K562 (cell line): ENCODE data around the gene CTDSPL. TPM values are rescaled to one million over a fixed set of nuclear protein-coding genes. Genes with fewer than 3 reads are reported as not detected.

Experiments
- BRD4 ChIP-seq: fragments of 200-600 bp; sonication (generic); IDR thresholded peaks from 2 replicates; pipeline ENCODE4 v1.6.1; 2017; ENCODE audit warnings: inconsistent platforms
- EP300 ChIP-seq: IDR thresholded peaks from 2 replicates; pipeline ENCODE4 v1.6.1; 2012; ENCODE audit warnings: low read length, improper control_type of control experiment
- ESRRB ChIP-seq: fragments of 250-450 bp; sonication (Bioruptor Pico); IDR thresholded peaks from 2 replicates; pipeline ENCODE4 v1.5.0; 2020; ENCODE audit warnings: mild to moderate bottlenecking, moderate library complexity, borderline replicate concordance
- GABPB2 ChIP-seq: fragments of 250-450 bp; sonication (Bioruptor Pico); conservative IDR thresholded peaks from 2 replicates; pipeline ENCODE4 v1.5.1; 2021; ENCODE audit warnings: mild to moderate bottlenecking
- HCFC1 ChIP-seq: IDR thresholded peaks from 2 replicates; pipeline ENCODE4 v1.6.1; 2012; ENCODE audit warnings: low read depth, low read length, improper control_type of control experiment
- KLF6 ChIP-seq: fragments of 250-450 bp; sonication (Bioruptor Pico); IDR thresholded peaks from 2 replicates; pipeline ENCODE4 v1.4.0; 2020; ENCODE audit warnings: mild to moderate bottlenecking, moderate library complexity, borderline replicate concordance
- MAFK ChIP-seq: IDR thresholded peaks from 2 replicates; pipeline ENCODE4 v1.6.1; 2011; ENCODE audit warnings: low read length, improper control_type of control experiment
- NKRF ChIP-seq: fragments of 450-650 bp; IDR thresholded peaks from 2 replicates; pipeline ENCODE4 v1.6.1; 2016; ENCODE audit warnings: borderline replicate concordance
- PCBP1 ChIP-seq: fragments of 200-400 bp; formaldehyde crosslinking; IDR thresholded peaks from 2 replicates; pipeline ENCODE4 v1.6.1; 2018; ENCODE audit warnings: mild to moderate bottlenecking, low read depth, low read length; ENCODE audit not compliant: poor library complexity, severe bottlenecking
- PML ChIP-seq: IDR thresholded peaks from 2 replicates; pipeline ENCODE4 v1.6.1; 2012; ENCODE audit warnings: low read length, inconsistent platforms
- POLR2AphosphoS5 ChIP-seq: IDR thresholded peaks from 2 replicates; pipeline ENCODE4 v1.6.1; 2011; ENCODE audit warnings: mild to moderate bottlenecking, low read depth, low read length, moderate library complexity; ENCODE audit not compliant: control insufficient read depth, insufficient read depth
- PRMT5 ChIP-seq: sonication (generic); formaldehyde crosslinking; IDR thresholded peaks from 2 replicates; pipeline ENCODE4 v1.5.0; 2020; ENCODE audit warnings: missing genetic modification reagents
- SAFB ChIP-seq: fragments of 200-400 bp; formaldehyde crosslinking; IDR thresholded peaks from 2 replicates; pipeline ENCODE4 v1.6.1; 2017; ENCODE audit warnings: low read depth, low read length, borderline replicate concordance
- SAP30 ChIP-seq: fragments of 200-600 bp; sonication (generic); IDR thresholded peaks from 2 replicates; pipeline ENCODE4 v1.6.1; 2012; ENCODE audit warnings: borderline replicate concordance, low read depth, mild to moderate bottlenecking, moderate library complexity, low read length, control low read depth, inconsistent platforms; ENCODE audit not compliant: insufficient read depth, poor library complexity, severe bottlenecking
- SFPQ ChIP-seq: fragments of 200-400 bp; formaldehyde crosslinking; IDR thresholded peaks from 2 replicates; pipeline ENCODE4 v1.6.1; 2017; ENCODE audit warnings: mild to moderate bottlenecking, low read depth, low read length, moderate library complexity
- SRF ChIP-seq, 2 experiments: fragments of 250-450, 450-650 bp in 1 of 2; sonication (Bioruptor Pico) in 1 of 2; sonication (generic) in 1 of 2; formaldehyde crosslinking; IDR thresholded peaks; 2 replicates each; pipeline versions ENCODE4 v1.5.0 to v1.5.1; 2020 to 2022; ENCODE audit warnings: mild to moderate bottlenecking in 1 of 2, missing genetic modification reagents in 1 of 2
- ZBTB26 ChIP-seq: fragments of 450-650 bp; formaldehyde crosslinking; IDR thresholded peaks from 2 replicates; pipeline ENCODE4 v1.4.0; 2022; ENCODE audit warnings: missing genetic modification characterization
- ZFPM2 ChIP-seq: fragments of 250-450 bp; sonication (Bioruptor Pico); IDR thresholded peaks from 2 replicates; pipeline ENCODE4 v1.5.1; 2022; ENCODE audit warnings: mild to moderate bottlenecking
- ZNF140 ChIP-seq: fragments of 250-450 bp; sonication (Bioruptor Pico); IDR thresholded peaks from 2 replicates; pipeline ENCODE4 v1.8.0; 2021; ENCODE audit warnings: moderate library complexity, mild to moderate bottlenecking, inconsistent platforms
- ZNF217 ChIP-seq: sonication (generic); formaldehyde crosslinking; IDR thresholded peaks from 2 replicates; pipeline ENCODE4 v1.8.0; 2022; ENCODE audit warnings: mild to moderate bottlenecking, missing genetic modification reagents
- ZNF239 ChIP-seq: fragments of 250-450 bp; sonication (Bioruptor Pico); IDR thresholded peaks from 2 replicates; pipeline ENCODE4 v1.4.0; 2020; ENCODE audit warnings: mild to moderate bottlenecking
- ZNF75A ChIP-seq: fragments of 450-650 bp; formaldehyde crosslinking; IDR thresholded peaks from 2 replicates; pipeline ENCODE4 v1.4.0; 2020; ENCODE audit warnings: mild to moderate bottlenecking
- ZNF785 ChIP-seq: fragments of 250-450 bp; sonication (Bioruptor Pico); IDR thresholded peaks from 2 replicates; pipeline ENCODE4 v1.4.0; 2020; ENCODE audit warnings: mild to moderate bottlenecking
- ZZZ3 ChIP-seq: fragments of 450-650 bp; IDR thresholded peaks from 2 replicates; pipeline ENCODE4 v1.6.1; 2016; ENCODE audit warnings: antibody characterized with exemption, mild to moderate bottlenecking, moderate library complexity
- polyA plus RNA-seq, 8 experiments: library from polyadenylated mRNA; depleted of rRNA in 4 of 8; stranded (reverse) in 5 of 8; unstranded in 3 of 8; fragments of >200 nt; fragmentation: Nextera tagmentation in 2 of 8; fragmentation: Illumina TruSeq in 1 of 8; extraction: Ambion mirVana in 2 of 8; extraction: Trizol in 1 of 8; gene quantifications; 2 replicates each; pipeline versions ENCODE4 v1.2.1 to v1.2.3, GENCODE V29; 2011 to 2014; ENCODE audit warnings: inconsistent platforms in 1 of 8, missing spikeins in 1 of 8
- total RNA-seq, 7 experiments: library from RNA; depleted of rRNA in 6 of 7; stranded (reverse); fragments of >200 nt in 6 of 7; fragmentation: Illumina TruSeq in 2 of 7; extraction: Trizol in 2 of 7; gene quantifications; 2 replicates each; pipeline versions ENCODE4 v1.2.1 to v1.2.3, GENCODE V29; 2011 to 2021; ENCODE audit warnings: low replicate concordance in 1 of 7

The CTDSPL gene
- total and polyA plus RNA-seq, 9 of the 15 experiments (the other 6 are each of a cell fraction or from before 2014, with no cell fraction given): 5.1 to 19.3 (median 11.3) TPM

- TF ChIP-seq ESRRB (CRISPR knock-in tag) (peak; percentile 81; the same call in 1 of the 2 replicates), SAFB (no peak), HCFC1 (peak; percentile 74; the same call in 1 of the 2 replicates), MAFK (0 out of 2 replicates have a peak, but pooled peaks have one; percentile 18), ZNF217 (no peak), POLR2AphosphoS5 (peak; percentile 83), ZFPM2 (CRISPR knock-in tag) (no peak; the same call in 1 of the 2 replicates), SAP30 (peak; percentile 83), ZBTB26 (CRISPR knock-in tag) (peak; percentile 67; the same call in 1 of the 2 replicates), ZZZ3 (no peak), ZNF785 (CRISPR knock-in tag) (no peak), PML (peak; percentile 92), SFPQ (no peak), PRMT5 (CRISPR knock-in tag) (no peak), ZNF239 (CRISPR knock-in tag) (peak; percentile 38; the same call in 1 of the 2 replicates), NKRF (peak; percentile 93), KLF6 (CRISPR knock-in tag) (no peak), GABPB2 (CRISPR knock-in tag) (no peak), ZNF140 (CRISPR knock-in tag) (no peak), PCBP1 (no peak), ZNF75A (CRISPR knock-in tag) (no peak), SRF (CRISPR knock-in tag; IDR thresholded peaks at IDR 0.05) (peak in 1 of 2 experiments; percentile 33; a peak in 2 of 4 replicates), EP300 (peak; percentile 59), BRD4 (peak; percentile 91; the same call in 1 of the 2 replicates)
These were observed 132.3 kb downstream of the CTDSPL start (continued) for GRCh38 chr3:37993820-37994638.
